HepG2 (cell line): ENCODE measurements around the gene MRPL43. TPM values are rescaled to one million over a fixed set of nuclear protein-coding genes. Genes with fewer than 3 reads are reported as not detected.

ENCODE experiments used
- ELF1 ChIP-seq: sonication (generic); formaldehyde crosslinking; IDR thresholded peaks from 2 replicates; pipeline ENCODE4 v1.4.0; 2020; ENCODE audit warnings: missing genetic modification reagents
- FOXA3 ChIP-seq: IDR thresholded peaks from 2 replicates; pipeline ENCODE4 v1.6.1; 2016; ENCODE audit warnings: missing genetic modification reagents, missing compliant biosample characterization
- HOXD1 ChIP-seq: sonication (generic); formaldehyde crosslinking; IDR thresholded peaks from 2 replicates; pipeline ENCODE4 v1.5.0; 2020; ENCODE audit warnings: missing genetic modification reagents
- KAT7 ChIP-seq: IDR thresholded peaks from 2 replicates; pipeline ENCODE4 v1.6.1; 2018; ENCODE audit warnings: borderline replicate concordance, missing compliant biosample characterization
- KIAA2018 ChIP-seq: sonication (generic); formaldehyde crosslinking; IDR thresholded peaks from 2 replicates; pipeline ENCODE4 v1.5.0; 2020; ENCODE audit warnings: mild to moderate bottlenecking, missing genetic modification reagents, borderline replicate concordance
- POLR2AphosphoS2 ChIP-seq: IDR thresholded peaks from 2 replicates; pipeline ENCODE4 v1.6.1; 2011; ENCODE audit warnings: low read depth, low read length, improper control_type of control experiment
- TAF1 ChIP-seq: sonication (generic); formaldehyde crosslinking; IDR thresholded peaks from 2 replicates; pipeline ENCODE4 v1.4.0; 2020; ENCODE audit warnings: missing genetic modification reagents
- TERF1 ChIP-seq: sonication (generic); formaldehyde crosslinking; IDR thresholded peaks from 2 replicates; pipeline ENCODE4 v1.8.0; 2022; ENCODE audit warnings: mild to moderate bottlenecking, missing genetic modification reagents, moderate library complexity
- ZFP36L2 ChIP-seq: sonication (generic); formaldehyde crosslinking; IDR thresholded peaks from 2 replicates; pipeline ENCODE4 v1.4.0; 2020; ENCODE audit warnings: missing genetic modification reagents
- ZUFSP ChIP-seq: sonication (generic); formaldehyde crosslinking; IDR thresholded peaks from 2 replicates; pipeline ENCODE4 v1.9.0; 2021; ENCODE audit warnings: missing genetic modification reagents, mild to moderate bottlenecking, borderline replicate concordance
- polyA plus RNA-seq, 8 experiments: library from polyadenylated mRNA; depleted of rRNA in 3 of 8; stranded (reverse) in 7 of 8; unstranded in 1 of 8; fragments of >200 nt; fragmentation: Illumina TruSeq in 4 of 8; extraction: Trizol in 4 of 8; gene quantifications; 2 replicates each; pipeline versions ENCODE4 v1.2.1 to v1.2.3, GENCODE V29; 2011 to 2016; ENCODE audit warnings: low read depth in 4 of 8, missing spikeins in 1 of 8, mixed read lengths in 1 of 8; ENCODE audit not compliant: insufficient read depth in 1 of 8
- total RNA-seq, 5 experiments: library from RNA; depleted of rRNA; stranded (reverse); fragments of >200 nt; fragmentation: Illumina TruSeq; extraction: Trizol; gene quantifications; 2 replicates each; pipeline ENCODE4 v1.2.3, GENCODE V29; 2016; ENCODE audit warnings: low read depth in 1 of 5
- TF ChIP-seq, protein P1 (sequence below): sonication (generic); formaldehyde crosslinking; IDR thresholded peaks from 2 replicates; pipeline ENCODE4 v1.4.0; 2020; ENCODE audit warnings: missing genetic modification reagents
- TF ChIP-seq, protein P2 (sequence below): IDR thresholded peaks from 2 replicates; pipeline ENCODE4 v1.6.1; 2016; ENCODE audit warnings: missing compliant biosample characterization, missing genetic modification reagents, borderline replicate concordance

The MRPL43 gene
- total and polyA plus RNA-seq, 2 of the 13 experiments (the other 11 are each of a cell fraction or from before 2014, with no cell fraction given): 71.0 to 73.7 TPM

DNA sequence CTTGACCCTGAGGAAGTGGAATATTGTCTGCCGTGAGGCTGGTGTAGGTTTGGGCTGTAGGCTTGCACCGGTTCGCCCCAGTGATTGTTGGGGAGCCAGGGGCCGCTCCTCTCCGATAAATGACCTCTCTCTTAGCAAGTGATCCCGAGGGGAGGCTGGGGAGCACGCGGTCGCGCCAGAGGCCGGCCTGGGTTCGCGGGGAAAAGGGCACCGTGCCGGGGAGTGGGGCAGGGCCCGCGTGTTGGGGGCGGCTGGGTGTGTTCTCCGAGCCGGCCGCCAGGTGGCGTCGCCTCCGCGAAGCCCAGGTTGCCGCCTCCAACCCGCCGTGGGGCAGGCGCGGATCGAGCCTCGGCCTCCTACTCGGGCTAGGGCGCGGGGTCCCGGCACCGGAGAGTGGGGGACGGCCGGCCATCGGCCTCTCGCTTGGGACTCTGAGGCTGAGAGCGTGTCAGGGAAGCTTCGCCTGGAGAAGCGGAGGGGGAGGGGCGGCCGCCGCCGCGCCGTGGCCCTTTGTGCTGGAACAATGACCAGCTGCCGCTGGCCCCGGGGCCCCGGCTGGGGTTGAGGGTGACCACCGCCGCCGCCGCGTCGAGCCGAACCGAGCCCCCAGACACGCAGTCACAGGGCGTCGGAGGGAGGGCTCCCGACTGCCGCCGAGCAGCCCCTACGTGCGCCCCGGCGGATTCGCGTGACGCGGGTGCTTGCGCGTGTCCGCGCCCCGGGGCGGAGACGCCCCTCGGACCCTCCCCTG lies 11.9 kb upstream of the MRPL43 start (continued):
- TF ChIP-seq, protein P1, sequence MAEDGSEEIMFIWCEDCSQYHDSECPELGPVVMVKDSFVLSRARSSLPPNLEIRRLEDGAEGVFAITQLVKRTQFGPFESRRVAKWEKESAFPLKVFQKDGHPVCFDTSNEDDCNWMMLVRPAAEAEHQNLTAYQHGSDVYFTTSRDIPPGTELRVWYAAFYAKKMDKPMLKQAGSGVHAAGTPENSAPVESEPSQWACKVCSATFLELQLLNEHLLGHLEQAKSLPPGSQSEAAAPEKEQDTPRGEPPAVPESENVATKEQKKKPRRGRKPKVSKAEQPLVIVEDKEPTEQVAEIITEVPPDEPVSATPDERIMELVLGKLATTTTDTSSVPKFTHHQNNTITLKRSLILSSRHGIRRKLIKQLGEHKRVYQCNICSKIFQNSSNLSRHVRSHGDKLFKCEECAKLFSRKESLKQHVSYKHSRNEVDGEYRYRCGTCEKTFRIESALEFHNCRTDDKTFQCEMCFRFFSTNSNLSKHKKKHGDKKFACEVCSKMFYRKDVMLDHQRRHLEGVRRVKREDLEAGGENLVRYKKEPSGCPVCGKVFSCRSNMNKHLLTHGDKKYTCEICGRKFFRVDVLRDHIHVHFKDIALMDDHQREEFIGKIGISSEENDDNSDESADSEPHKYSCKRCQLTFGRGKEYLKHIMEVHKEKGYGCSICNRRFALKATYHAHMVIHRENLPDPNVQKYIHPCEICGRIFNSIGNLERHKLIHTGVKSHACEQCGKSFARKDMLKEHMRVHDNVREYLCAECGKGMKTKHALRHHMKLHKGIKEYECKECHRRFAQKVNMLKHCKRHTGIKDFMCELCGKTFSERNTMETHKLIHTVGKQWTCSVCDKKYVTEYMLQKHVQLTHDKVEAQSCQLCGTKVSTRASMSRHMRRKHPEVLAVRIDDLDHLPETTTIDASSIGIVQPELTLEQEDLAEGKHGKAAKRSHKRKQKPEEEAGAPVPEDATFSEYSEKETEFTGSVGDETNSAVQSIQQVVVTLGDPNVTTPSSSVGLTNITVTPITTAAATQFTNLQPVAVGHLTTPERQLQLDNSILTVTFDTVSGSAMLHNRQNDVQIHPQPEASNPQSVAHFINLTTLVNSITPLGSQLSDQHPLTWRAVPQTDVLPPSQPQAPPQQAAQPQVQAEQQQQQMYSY (CRISPR knock-in tag): 0 out of 2 replicates have a peak, but pooled peaks have one; percentile 3
- TF ChIP-seq TAF1 (CRISPR knock-in tag) (peak; percentile 64), FOXA3 (CRISPR knock-in tag) (0 out of 2 replicates have a peak, but pooled peaks have one; percentile 19), ZFP36L2 (CRISPR knock-in tag) (no peak), HOXD1 (CRISPR knock-in tag) (no peak; the same call in 1 of the 2 replicates), KAT7 (CRISPR knock-in tag) (0 out of 2 replicates have a peak, but pooled peaks have one; percentile 42), POLR2AphosphoS2 (no peak), TERF1 (CRISPR knock-in tag) (no peak), ELF1 (CRISPR knock-in tag) (no peak), ZUFSP (no peak), KIAA2018 (CRISPR knock-in tag) (no peak)
- TF ChIP-seq, protein P2, sequence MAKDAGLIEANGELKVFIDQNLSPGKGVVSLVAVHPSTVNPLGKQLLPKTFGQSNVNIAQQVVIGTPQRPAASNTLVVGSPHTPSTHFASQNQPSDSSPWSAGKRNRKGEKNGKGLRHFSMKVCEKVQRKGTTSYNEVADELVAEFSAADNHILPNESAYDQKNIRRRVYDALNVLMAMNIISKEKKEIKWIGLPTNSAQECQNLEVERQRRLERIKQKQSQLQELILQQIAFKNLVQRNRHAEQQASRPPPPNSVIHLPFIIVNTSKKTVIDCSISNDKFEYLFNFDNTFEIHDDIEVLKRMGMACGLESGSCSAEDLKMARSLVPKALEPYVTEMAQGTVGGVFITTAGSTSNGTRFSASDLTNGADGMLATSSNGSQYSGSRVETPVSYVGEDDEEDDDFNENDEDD (CRISPR knock-in tag): peak; percentile 71; the same call in 1 of the 2 replicates
